HepG2 (cell line): Measurements from ENCODE around the gene AKTIP. TPM values are rescaled to one million over a fixed set of nuclear protein-coding genes. Genes with fewer than 3 reads are reported as not detected.

Experiments used
- DNMT1 ChIP-seq: sonication (generic); formaldehyde crosslinking; IDR thresholded peaks from 2 replicates; pipeline ENCODE4 v1.5.1; 2020; ENCODE audit warnings: mild to moderate bottlenecking, missing genetic modification reagents
- HNRNPK ChIP-seq: fragments of 200-400 bp; formaldehyde crosslinking; IDR thresholded peaks from 2 replicates; pipeline ENCODE4 v1.6.1; 2018; ENCODE audit warnings: low read length, low read depth, moderate library complexity, mild to moderate bottlenecking; ENCODE audit not compliant: poor library complexity, severe bottlenecking
- HOXA3 ChIP-seq: sonication (generic); formaldehyde crosslinking; IDR thresholded peaks from 2 replicates; pipeline ENCODE4 v1.5.0; 2020; ENCODE audit warnings: missing genetic modification reagents
- JDP2 ChIP-seq: sonication (generic); formaldehyde crosslinking; IDR thresholded peaks from 2 replicates; pipeline ENCODE4 v1.8.1; 2022; ENCODE audit warnings: missing genetic modification reagents, borderline replicate concordance
- NFKB2 ChIP-seq: sonication (generic); formaldehyde crosslinking; IDR thresholded peaks from 2 replicates; pipeline ENCODE4 v1.4.0; 2020; ENCODE audit warnings: missing genetic modification reagents, borderline replicate concordance
- PHF21A ChIP-seq: sonication (generic); formaldehyde crosslinking; IDR thresholded peaks from 2 replicates; pipeline ENCODE4 v1.5.0; 2020; ENCODE audit warnings: mild to moderate bottlenecking, missing genetic modification reagents
- POGZ ChIP-seq: sonication (generic); formaldehyde crosslinking; IDR thresholded peaks from 2 replicates; pipeline ENCODE4 v1.4.0; 2020; ENCODE audit warnings: mild to moderate bottlenecking, missing genetic modification reagents
- SMAD3 ChIP-seq: sonication (generic); formaldehyde crosslinking; IDR thresholded peaks from 2 replicates; pipeline ENCODE4 v1.4.0; 2020; ENCODE audit warnings: missing genetic modification reagents
- SMARCC2 ChIP-seq: fragments of 450-650 bp; IDR thresholded peaks from 2 replicates; pipeline ENCODE4 v1.6.1; 2017; ENCODE audit warnings: antibody characterized with exemption, mild to moderate bottlenecking
- TRIM24 ChIP-seq: sonication (generic); formaldehyde crosslinking; IDR thresholded peaks from 2 replicates; pipeline ENCODE4 v1.8.0; 2022; ENCODE audit warnings: mild to moderate bottlenecking, missing genetic modification reagents
- USF2 ChIP-seq, 2 experiments: sonication (generic) in 1 of 2; formaldehyde crosslinking in 1 of 2; IDR thresholded peaks; 2 replicates each; pipeline versions ENCODE4 v1.5.1 to v1.6.1; 2011 to 2020; ENCODE audit warnings: borderline replicate concordance in 1 of 2, low read depth in 1 of 2, low read length in 1 of 2, mild to moderate bottlenecking in 1 of 2, missing genetic modification reagents in 1 of 2, moderate library complexity in 1 of 2
- ZC3H13 ChIP-seq: sonication (generic); formaldehyde crosslinking; IDR thresholded peaks from 2 replicates; pipeline ENCODE4 v1.8.1; 2023; ENCODE audit warnings: mild to moderate bottlenecking, missing genetic modification reagents, moderate library complexity
- ZFP62 ChIP-seq: sonication (generic); formaldehyde crosslinking; IDR thresholded peaks from 2 replicates; pipeline ENCODE4 v1.4.0; 2020; ENCODE audit warnings: missing genetic modification reagents
- ZFP91 ChIP-seq: sonication (generic); formaldehyde crosslinking; IDR thresholded peaks from 2 replicates; pipeline ENCODE4 v1.9.0; 2022; ENCODE audit warnings: missing genetic modification reagents, mild to moderate bottlenecking, borderline replicate concordance
- ZMYM3 ChIP-seq: sonication (generic); formaldehyde crosslinking; IDR thresholded peaks from 2 replicates; pipeline ENCODE4 v1.5.1; 2020; ENCODE audit warnings: mild to moderate bottlenecking, missing genetic modification reagents
- polyA plus RNA-seq, 8 experiments: library from polyadenylated mRNA; depleted of rRNA in 3 of 8; stranded (reverse) in 7 of 8; unstranded in 1 of 8; fragments of >200 nt; fragmentation: Illumina TruSeq in 4 of 8; extraction: Trizol in 4 of 8; gene quantifications; 2 replicates each; pipeline versions ENCODE4 v1.2.1 to v1.2.3, GENCODE V29; 2011 to 2016; ENCODE audit warnings: low read depth in 4 of 8, missing spikeins in 1 of 8, mixed read lengths in 1 of 8; ENCODE audit not compliant: insufficient read depth in 1 of 8
- total RNA-seq, 5 experiments: library from RNA; depleted of rRNA; stranded (reverse); fragments of >200 nt; fragmentation: Illumina TruSeq; extraction: Trizol; gene quantifications; 2 replicates each; pipeline ENCODE4 v1.2.3, GENCODE V29; 2016; ENCODE audit warnings: low read depth in 1 of 5
- TF ChIP-seq, protein P1 (sequence below), 2 experiments: sonication (generic) in 1 of 2; formaldehyde crosslinking in 1 of 2; IDR thresholded peaks; 2 replicates each; pipeline versions ENCODE4 v1.4.0 to v1.6.1; 2016 to 2020; ENCODE audit warnings: borderline replicate concordance in 1 of 2, low read depth in 1 of 2, mild to moderate bottlenecking in 1 of 2, missing genetic modification reagents in 1 of 2
- TF ChIP-seq, protein P2 (sequence below): fragments of 450-650 bp; IDR thresholded peaks from 2 replicates; pipeline ENCODE4 v1.6.1; 2016
- TF ChIP-seq, protein P3 (sequence below): sonication (generic); formaldehyde crosslinking; IDR thresholded peaks from 2 replicates; pipeline ENCODE4 v1.8.0; 2023; ENCODE audit warnings: mild to moderate bottlenecking, missing genetic modification reagents

The AKTIP gene
- total and polyA plus RNA-seq, 2 of the 13 experiments (the other 11 are each of a cell fraction or from before 2014, with no cell fraction given), result 28.8 to 49.0 TPM

DNA sequence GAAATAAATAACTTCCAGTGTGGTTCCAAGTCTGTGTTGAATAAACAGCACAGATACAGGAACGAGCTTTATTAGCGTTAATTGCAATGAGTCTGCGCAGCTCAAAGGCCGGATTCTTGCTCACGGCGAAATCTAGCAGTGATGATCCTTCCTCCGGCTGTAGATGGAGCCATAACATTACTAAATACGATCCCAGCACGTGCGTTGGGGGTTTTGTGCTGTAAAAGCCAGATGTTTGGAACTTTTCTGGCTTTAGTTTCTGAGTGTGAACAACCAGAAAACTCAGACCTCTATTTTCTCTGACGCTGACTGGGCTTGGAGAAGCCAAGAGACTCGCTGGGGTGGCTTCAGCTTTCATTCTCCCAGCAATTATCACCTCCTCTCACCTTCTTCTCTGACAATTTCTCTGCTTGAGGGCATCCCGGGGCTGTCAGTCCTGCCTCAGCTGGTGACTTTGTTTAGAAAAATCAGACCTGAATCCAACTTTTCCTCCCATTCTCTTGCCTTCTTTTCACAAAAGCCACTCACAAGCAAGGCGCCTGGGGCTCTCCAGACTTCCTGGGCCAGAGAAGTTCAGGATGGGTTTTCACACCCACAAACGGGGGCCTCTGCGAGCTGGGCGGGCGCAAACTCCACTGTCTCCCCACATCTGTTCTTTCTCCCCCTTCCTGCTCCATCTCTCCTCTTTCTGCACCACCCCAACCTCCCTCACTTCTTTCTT is 47.1 kb upstream of the AKTIP start (continued):
- TF ChIP-seq, protein P1, sequence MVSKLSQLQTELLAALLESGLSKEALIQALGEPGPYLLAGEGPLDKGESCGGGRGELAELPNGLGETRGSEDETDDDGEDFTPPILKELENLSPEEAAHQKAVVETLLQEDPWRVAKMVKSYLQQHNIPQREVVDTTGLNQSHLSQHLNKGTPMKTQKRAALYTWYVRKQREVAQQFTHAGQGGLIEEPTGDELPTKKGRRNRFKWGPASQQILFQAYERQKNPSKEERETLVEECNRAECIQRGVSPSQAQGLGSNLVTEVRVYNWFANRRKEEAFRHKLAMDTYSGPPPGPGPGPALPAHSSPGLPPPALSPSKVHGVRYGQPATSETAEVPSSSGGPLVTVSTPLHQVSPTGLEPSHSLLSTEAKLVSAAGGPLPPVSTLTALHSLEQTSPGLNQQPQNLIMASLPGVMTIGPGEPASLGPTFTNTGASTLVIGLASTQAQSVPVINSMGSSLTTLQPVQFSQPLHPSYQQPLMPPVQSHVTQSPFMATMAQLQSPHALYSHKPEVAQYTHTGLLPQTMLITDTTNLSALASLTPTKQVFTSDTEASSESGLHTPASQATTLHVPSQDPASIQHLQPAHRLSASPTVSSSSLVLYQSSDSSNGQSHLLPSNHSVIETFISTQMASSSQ (IDR thresholded peaks at IDR 0.05; ENCODE audit: low read depth), result no peak
- TF ChIP-seq, protein P1 (CRISPR knock-in tag; IDR thresholded peaks at IDR 0.05; ENCODE audit: borderline replicate concordance), result no peak
- TF ChIP-seq POGZ (CRISPR knock-in tag) (no peak), JDP2 (CRISPR knock-in tag) (no peak), HOXA3 (no peak), ZFP91 (CRISPR knock-in tag) (no peak), TRIM24 (CRISPR knock-in tag) (no peak), ZMYM3 (CRISPR knock-in tag) (no peak), USF2 (IDR thresholded peaks at IDR 0.05; ENCODE audit: low read depth, low read length) (no peak), USF2 (CRISPR knock-in tag; IDR thresholded peaks at IDR 0.05; ENCODE audit: borderline replicate concordance) (no peak), PHF21A (CRISPR knock-in tag) (no peak), SMAD3 (CRISPR knock-in tag) (peak; percentile 84), DNMT1 (CRISPR knock-in tag) (no peak), SMARCC2 (no peak), HNRNPK (no peak), ZFP62 (CRISPR knock-in tag) (no peak), ZC3H13 (CRISPR knock-in tag) (no peak), NFKB2 (no peak)
- TF ChIP-seq, protein P2, sequence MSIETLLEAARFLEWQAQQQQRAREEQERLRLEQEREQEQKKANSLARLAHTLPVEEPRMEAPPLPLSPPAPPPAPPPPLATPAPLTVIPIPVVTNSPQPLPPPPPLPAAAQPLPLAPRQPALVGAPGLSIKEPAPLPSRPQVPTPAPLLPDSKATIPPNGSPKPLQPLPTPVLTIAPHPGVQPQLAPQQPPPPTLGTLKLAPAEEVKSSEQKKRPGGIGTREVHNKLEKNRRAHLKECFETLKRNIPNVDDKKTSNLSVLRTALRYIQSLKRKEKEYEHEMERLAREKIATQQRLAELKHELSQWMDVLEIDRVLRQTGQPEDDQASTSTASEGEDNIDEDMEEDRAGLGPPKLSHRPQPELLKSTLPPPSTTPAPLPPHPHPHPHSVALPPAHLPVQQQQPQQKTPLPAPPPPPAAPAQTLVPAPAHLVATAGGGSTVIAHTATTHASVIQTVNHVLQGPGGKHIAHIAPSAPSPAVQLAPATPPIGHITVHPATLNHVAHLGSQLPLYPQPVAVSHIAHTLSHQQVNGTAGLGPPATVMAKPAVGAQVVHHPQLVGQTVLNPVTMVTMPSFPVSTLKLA, result peak; percentile 72
- TF ChIP-seq, protein P3, sequence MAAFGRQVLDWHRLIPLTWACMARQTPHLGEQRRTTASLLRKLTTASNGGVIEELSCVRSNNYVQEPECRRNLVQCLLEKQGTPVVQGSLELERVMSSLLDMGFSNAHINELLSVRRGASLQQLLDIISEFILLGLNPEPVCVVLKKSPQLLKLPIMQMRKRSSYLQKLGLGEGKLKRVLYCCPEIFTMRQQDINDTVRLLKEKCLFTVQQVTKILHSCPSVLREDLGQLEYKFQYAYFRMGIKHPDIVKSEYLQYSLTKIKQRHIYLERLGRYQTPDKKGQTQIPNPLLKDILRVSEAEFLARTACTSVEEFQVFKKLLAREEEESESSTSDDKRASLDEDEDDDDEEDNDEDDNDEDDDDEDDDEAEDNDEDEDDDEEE (CRISPR knock-in tag), result no peak
